Measurements from ENCODE around the gene ADGRG6. TPM values are rescaled to one million over a fixed set of nuclear protein-coding genes. Genes with fewer than 3 reads are reported as not detected.

The ADGRG6 gene
- total RNA-seq, 1 experiment from 2014 or later, result 30.3 TPM

GRCh38 chr6:142385352-142385751, 83.5 kb downstream of the ADGRG6 start:
- H3K79me2 ChIP-seq (ENCODE audit: low read depth), result no peaks in the 10 kb centered on the region
- POLR2A ChIA-PET (ENCODE audit: unreplicated experiment), result no interaction called here

GRCh38 chr6:142386657-142387056, 84.8 kb downstream of the ADGRG6 start:
- Histone ChIP-seq H3K27ac (no peak overlapping the region), H2AFZ (no peak overlapping the region), H3K27me3 (ENCODE audit: insufficient read depth, low read depth) (no peaks in the 10 kb centered on the region), H3K9me3 (ENCODE audit: insufficient read depth, low read depth) (no peaks in the 10 kb centered on the region), H3K79me2 (ENCODE audit: low read depth) (no peaks in the 10 kb centered on the region), H3K9me2 (ENCODE audit: insufficient read depth) (no peaks in the 10 kb centered on the region), H3K4me1 (replicated peaks; ENCODE audit: insufficient read depth) (peaks cover 17% of the 10 kb centered on the region), H3K4me3 (no peak overlapping the region), H4K20me1 (ENCODE audit: insufficient read depth) (no peaks in the 10 kb centered on the region), H3F3A (ENCODE audit: insufficient read depth, low read depth) (0 out of 2 replicates have a peak, but pooled peaks cover 7% of the 10 kb centered on the region), H3K4me2 (no peak overlapping the region), H3K36me3 (ENCODE audit: low read depth) (no peaks in the 10 kb centered on the region)
- intact Hi-C loops (cut with micrococcal nuclease; ENCODE audit: unreplicated experiment), result loop anchor here (10.0 kb wide), 1 partner anchor 172 kb away; no protein-coding TSS in a partner anchor
- no TSS peak for BruUV-seq (replicated peaks)
- ChIA-PET CTCF (interaction anchor here (0.6 to 0.9 kb wide), 4 partner anchors 165 to 240 kb away, joined by 3 to 5 read pairs (median 4); partner anchors contain the start of genes NMBR and VTA1), POLR2A (ENCODE audit: unreplicated experiment) (interaction anchor here (0.5 kb wide), 1 partner anchor 60 kb away, joined by 22 read pairs; no protein-coding TSS in a partner anchor)
- DNase-seq, result no peak
- TF ChIP-seq CTCF (conservative IDR thresholded peaks at IDR 0.05) (no peak), EZH2 (IDR thresholded peaks at IDR 0.05; ENCODE audit: low read depth) (no peak)

More at GRCh38 chr6:142385352-142385751, 83.5 kb downstream of the ADGRG6 start:
- Histone ChIP-seq H3K36me3 (ENCODE audit: low read depth) (no peaks in the 10 kb centered on the region), H3K4me3 (no peak overlapping the region), H3K27ac (peak overlapping the region; percentile 24; the same call in 1 of the 2 replicates), H3K4me1 (replicated peaks; ENCODE audit: insufficient read depth) (peaks cover 17% of the 10 kb centered on the region), H4K20me1 (ENCODE audit: insufficient read depth) (no peaks in the 10 kb centered on the region), H2AFZ (no peak overlapping the region), H3K27me3 (ENCODE audit: insufficient read depth, low read depth) (no peaks in the 10 kb centered on the region), H3K9me3 (ENCODE audit: insufficient read depth, low read depth) (no peaks in the 10 kb centered on the region), H3K9me2 (ENCODE audit: insufficient read depth) (no peaks in the 10 kb centered on the region), H3F3A (ENCODE audit: insufficient read depth, low read depth) (0 out of 2 replicates have a peak, but pooled peaks cover 7% of the 10 kb centered on the region), H3K4me2 (peak overlapping the region; percentile 26)
- CTCF ChIA-PET, result no interaction called here
- intact Hi-C loops (cut with micrococcal nuclease; ENCODE audit: unreplicated experiment), result loop anchor here (10.0 kb wide), 1 partner anchor 171 kb away; no protein-coding TSS in a partner anchor
- BruUV-seq (replicated peaks), result no TSS peak
- no peak for TF ChIP-seq EZH2 (IDR thresholded peaks at IDR 0.05; ENCODE audit: low read depth)
- no peak for TF ChIP-seq CTCF (conservative IDR thresholded peaks at IDR 0.05)
- peak in 1 of 2 experiments; percentile 72 for DNase-seq

- Histone ChIP-seq H3K4me3 (no peak overlapping the region), H3K79me2 (ENCODE audit: low read depth) (no peaks in the 10 kb centered on the region), H3K9me3 (ENCODE audit: insufficient read depth, low read depth) (no peaks in the 10 kb centered on the region), H4K20me1 (ENCODE audit: insufficient read depth) (no peaks in the 10 kb centered on the region), H3K36me3 (ENCODE audit: low read depth) (no peaks in the 10 kb centered on the region), H3K27ac (no peak overlapping the region), H3K4me1 (replicated peaks; ENCODE audit: insufficient read depth) (peaks cover 17% of the 10 kb centered on the region), H3K27me3 (ENCODE audit: insufficient read depth, low read depth) (no peaks in the 10 kb centered on the region), H3K9me2 (ENCODE audit: insufficient read depth) (no peaks in the 10 kb centered on the region), H2AFZ (no peak overlapping the region), H3F3A (ENCODE audit: insufficient read depth, low read depth) (0 out of 2 replicates have a peak, but pooled peaks cover 7% of the 10 kb centered on the region), H3K4me2 (no peak overlapping the region)
- POLR2A ChIA-PET (ENCODE audit: unreplicated experiment), result no interaction called here
- TF ChIP-seq EZH2 (IDR thresholded peaks at IDR 0.05; ENCODE audit: low read depth) (no peak), CTCF (conservative IDR thresholded peaks at IDR 0.05) (peak; percentile 84)
- BruUV-seq (replicated peaks), result no TSS peak
- peak in 1 of 2 experiments; percentile 66 for DNase-seq
- intact Hi-C loops (cut with micrococcal nuclease; ENCODE audit: unreplicated experiment), result loop anchor here (2.0 to 10.0 kb wide), 2 partner anchors 173 to 231 kb away; no protein-coding TSS in a partner anchor
- CTCF ChIA-PET, result interaction anchor here (0.5 kb wide), 1 partner anchor 25 kb away, joined by 3 read pairs; no protein-coding TSS in a partner anchor
These were observed 86.4 kb downstream of the ADGRG6 start for GRCh38 chr6:142387997-142388815.
